ENCODE measurements around the gene BCAS3. TPM values are rescaled to one million over a fixed set of nuclear protein-coding genes. Genes with fewer than 3 reads are reported as not detected.

BCAS3 gene
- total RNA-seq, 1 donor from 2014 or later, result 14.5 TPM

- no peak for TF ChIP-seq EZH2 (IDR thresholded peaks at IDR 0.05; ENCODE audit: insufficient read depth, low read length)
- TF ChIP-seq, protein P1, sequence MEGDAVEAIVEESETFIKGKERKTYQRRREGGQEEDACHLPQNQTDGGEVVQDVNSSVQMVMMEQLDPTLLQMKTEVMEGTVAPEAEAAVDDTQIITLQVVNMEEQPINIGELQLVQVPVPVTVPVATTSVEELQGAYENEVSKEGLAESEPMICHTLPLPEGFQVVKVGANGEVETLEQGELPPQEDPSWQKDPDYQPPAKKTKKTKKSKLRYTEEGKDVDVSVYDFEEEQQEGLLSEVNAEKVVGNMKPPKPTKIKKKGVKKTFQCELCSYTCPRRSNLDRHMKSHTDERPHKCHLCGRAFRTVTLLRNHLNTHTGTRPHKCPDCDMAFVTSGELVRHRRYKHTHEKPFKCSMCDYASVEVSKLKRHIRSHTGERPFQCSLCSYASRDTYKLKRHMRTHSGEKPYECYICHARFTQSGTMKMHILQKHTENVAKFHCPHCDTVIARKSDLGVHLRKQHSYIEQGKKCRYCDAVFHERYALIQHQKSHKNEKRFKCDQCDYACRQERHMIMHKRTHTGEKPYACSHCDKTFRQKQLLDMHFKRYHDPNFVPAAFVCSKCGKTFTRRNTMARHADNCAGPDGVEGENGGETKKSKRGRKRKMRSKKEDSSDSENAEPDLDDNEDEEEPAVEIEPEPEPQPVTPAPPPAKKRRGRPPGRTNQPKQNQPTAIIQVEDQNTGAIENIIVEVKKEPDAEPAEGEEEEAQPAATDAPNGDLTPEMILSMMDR (IDR thresholded peaks at IDR 0.05; ENCODE audit: insufficient read depth, low read depth, low read length), result no peak
- Histone ChIP-seq H3K9ac (ENCODE audit: low read length) (no peak overlapping the region), H3K27ac (ENCODE audit: low read depth, low read length) (no peak overlapping the region), H3K36me3 (ENCODE audit: insufficient read depth, low read length) (no peaks in the 10 kb centered on the region), H3K4me3 (ENCODE audit: insufficient read depth, low read depth, low read length) (no peak overlapping the region), H3K4me2 (ENCODE audit: low read length) (no peak overlapping the region), H3K79me2 (ENCODE audit: insufficient read depth, low read length) (no peaks in the 10 kb centered on the region), H3K4me1 (ENCODE audit: insufficient read depth, low read length) (peaks cover 6% of the 10 kb centered on the region), H2AFZ (ENCODE audit: low read depth, low read length) (no peak overlapping the region), H4K20me1 (ENCODE audit: insufficient read depth, low read length) (no peaks in the 10 kb centered on the region), H3K9me3 (ENCODE audit: insufficient read depth, low read depth, low read length) (no peaks in the 10 kb centered on the region), H3K27me3 (ENCODE audit: insufficient read depth, low read length) (no peaks in the 10 kb centered on the region)
- no peak overlapping the region for H3K4me3 Mint-ChIP-seq (ENCODE audit: unreplicated experiment)
- no peak overlapping the region for H3K27ac Mint-ChIP-seq (ENCODE audit: unreplicated experiment)
- no peaks in the 10 kb centered on the region for H3K27me3 Mint-ChIP-seq (ENCODE audit: low read depth, unreplicated experiment)
- peaks cover 8% of the 10 kb centered on the region for H3K4me1 Mint-ChIP-seq (ENCODE audit: low read depth, unreplicated experiment)
- FAIRE-seq, result no peak
- DNase-seq (ENCODE audit: low read depth), result no peak
- H3K9me3 Mint-ChIP-seq (ENCODE audit: unreplicated experiment), result peaks cover 2% of the 10 kb centered on the region
- H3K36me3 Mint-ChIP-seq (ENCODE audit: low read depth, unreplicated experiment), result no peaks in the 10 kb centered on the region
Measured at GRCh38 chr17:60717814-60718213, 40.2 kb downstream of the BCAS3 start.

- peaks cover 6% of the 10 kb centered on the region for H3K4me1 ChIP-seq (ENCODE audit: insufficient read depth, low read length)
- H3K27ac ChIP-seq (ENCODE audit: low read depth, low read length), result no peak overlapping the region
- no peaks in the 10 kb centered on the region for H3K36me3 ChIP-seq (ENCODE audit: insufficient read depth, low read length)
- Mint-ChIP-seq H3K36me3 (ENCODE audit: low read depth, unreplicated experiment) (no peaks in the 10 kb centered on the region), H3K27ac (ENCODE audit: unreplicated experiment) (no peak overlapping the region), H3K4me3 (ENCODE audit: unreplicated experiment) (no peak overlapping the region), H3K9me3 (ENCODE audit: unreplicated experiment) (no peaks in the 10 kb centered on the region), H3K27me3 (ENCODE audit: low read depth, unreplicated experiment) (no peaks in the 10 kb centered on the region), H3K4me1 (ENCODE audit: low read depth, unreplicated experiment) (peaks cover 6% of the 10 kb centered on the region)
- no peaks in the 10 kb centered on the region for H3K9me3 ChIP-seq (ENCODE audit: insufficient read depth, low read depth, low read length)
- H3K79me2 ChIP-seq (ENCODE audit: insufficient read depth, low read length), result no peaks in the 10 kb centered on the region
- DNase-seq (ENCODE audit: low read depth) (peak; percentile 46), FAIRE-seq (peak; percentile 84)
- H4K20me1 ChIP-seq (ENCODE audit: insufficient read depth, low read length), result no peaks in the 10 kb centered on the region
- H3K4me2 ChIP-seq (ENCODE audit: low read length), result peak overlapping the region; percentile 19
- no peak overlapping the region for H2AFZ ChIP-seq (ENCODE audit: low read depth, low read length)
- H3K4me3 ChIP-seq (ENCODE audit: insufficient read depth, low read depth, low read length), result no peak overlapping the region
- H3K27me3 ChIP-seq (ENCODE audit: insufficient read depth, low read length), result no peaks in the 10 kb centered on the region
- H3K9ac ChIP-seq (ENCODE audit: low read length), result no peak overlapping the region
- no peak for TF ChIP-seq EZH2 (IDR thresholded peaks at IDR 0.05; ENCODE audit: insufficient read depth, low read length)
- TF ChIP-seq, protein P1 (IDR thresholded peaks at IDR 0.05; ENCODE audit: insufficient read depth, low read depth, low read length), result peak; percentile 96
Measured at GRCh38 chr17:60720763-60721531, 43.3 kb downstream of the BCAS3 start.

- DNase-seq (ENCODE audit: low read depth) (no peak), FAIRE-seq (no peak)
- peaks cover 6% of the 10 kb centered on the region for H3K4me1 ChIP-seq (ENCODE audit: insufficient read depth, low read length)
- H3K36me3 ChIP-seq (ENCODE audit: insufficient read depth, low read length), result no peaks in the 10 kb centered on the region
- Mint-ChIP-seq H3K4me3 (ENCODE audit: unreplicated experiment) (no peak overlapping the region), H3K27me3 (ENCODE audit: low read depth, unreplicated experiment) (no peaks in the 10 kb centered on the region), H3K36me3 (ENCODE audit: low read depth, unreplicated experiment) (peaks cover 5% of the 10 kb centered on the region), H3K4me1 (ENCODE audit: low read depth, unreplicated experiment) (peaks cover 6% of the 10 kb centered on the region), H3K9me3 (ENCODE audit: unreplicated experiment) (no peaks in the 10 kb centered on the region), H3K27ac (ENCODE audit: unreplicated experiment) (no peak overlapping the region)
- no peak overlapping the region for H3K27ac ChIP-seq (ENCODE audit: low read depth, low read length)
- H3K79me2 ChIP-seq (ENCODE audit: insufficient read depth, low read length), result no peaks in the 10 kb centered on the region
- H3K9me3 ChIP-seq (ENCODE audit: insufficient read depth, low read depth, low read length), result no peaks in the 10 kb centered on the region
- H3K27me3 ChIP-seq (ENCODE audit: insufficient read depth, low read length), result no peaks in the 10 kb centered on the region
- TF ChIP-seq EZH2 (IDR thresholded peaks at IDR 0.05; ENCODE audit: insufficient read depth, low read length), result no peak
- TF ChIP-seq, protein P1 (IDR thresholded peaks at IDR 0.05; ENCODE audit: insufficient read depth, low read depth, low read length), result no peak
- H3K4me2 ChIP-seq (ENCODE audit: low read length), result no peak overlapping the region
- H3K4me3 ChIP-seq (ENCODE audit: insufficient read depth, low read depth, low read length), result no peak overlapping the region
- no peak overlapping the region for H2AFZ ChIP-seq (ENCODE audit: low read depth, low read length)
- H4K20me1 ChIP-seq (ENCODE audit: insufficient read depth, low read length), result no peaks in the 10 kb centered on the region
- no peak overlapping the region for H3K9ac ChIP-seq (ENCODE audit: low read length)
Measured at GRCh38 chr17:60724647-60725046, 47.0 kb downstream of the BCAS3 start.
